CD1c-positive myeloid dendritic cell (primary cell): ENCODE measurements around the gene GPANK1.

Experiments used
- DNase-seq: peaks from one replicate; pipeline ENCODE4 v3.0.0-alpha.2; 2016; ENCODE audit errors: extremely low spot score

GPANK1 gene

GRCh38 chr6:31619805-31620585 lies 44.8 kb downstream of the GPANK1 start:
- peak; percentile 99 for DNase-seq

GRCh38 chr6:31617010-31617409 lies 47.8 kb downstream of the GPANK1 start:
- no peak for DNase-seq

GRCh38 chr6:31615748-31616147 lies 49.0 kb downstream of the GPANK1 start:
- peak; percentile 34 for DNase-seq

GRCh38 chr6:31614684-31615578 lies 49.9 kb downstream of the GPANK1 start, which contains the start of gene AIF1:
Gene AIF1, plus strand, starts transcription at chr6:31615234. Its CDS starts 96 bp downstream, at chr6:31615330.
- peak; percentile 78 for DNase-seq

GRCh38 chr6:31614075-31614619 lies 50.6 kb downstream of the GPANK1 start:
- DNase-seq: peak; percentile 76
